GM10248 (cell line): ENCODE measurements around the gene SNX9.
"Not testable (repeated sequence)": the region's sequence is repeated elsewhere in the genome, so short reads cannot be mapped to it uniquely, and the experiment has no call there.

ENCODE experiments used
- CTCF ChIA-PET: fragments of 300-600 bp; sonication (Branson Sonifier 250); formaldehyde crosslinking; extraction: SDS; loops from one replicate; lab custom pipeline; 2021; ENCODE audit warnings: antibody characterized with exemption; lab: Yijun Ruan, JAX
- POLR2A ChIA-PET: fragments of 350-650 bp; sonication (Branson Sonifier 250); formaldehyde crosslinking; extraction: SDS; loops from one replicate; lab custom pipeline; 2020; ENCODE audit warnings: antibody characterized with exemption; lab: Yijun Ruan, JAX
- DNase-seq: peaks from one replicate; pipeline ENCODE4 v3.0.0; 2012; ENCODE audit errors: extremely low spot score
- TF ChIP-seq, protein P1 (sequence below): IDR thresholded peaks from 2 replicates; pipeline ENCODE4 v1.5.1; 2012; ENCODE audit warnings: mild to moderate bottlenecking, low read depth; ENCODE audit errors: extremely low read depth, missing control alignments, control extremely low read depth

The SNX9 gene

GRCh38 chr6:157937916-157938315, 114.9 kb downstream of the SNX9 start:
- no peak for DNase-seq
- ChIA-PET POLR2A (no interaction called here), CTCF (interaction anchor here (0.9 to 2.6 kb wide), 3 partner anchors 9 to 181 kb away, joined by 3 to 13 read pairs (median 3); no protein-coding TSS in a partner anchor)

GRCh38 chr6:157940375-157941036, 117.5 kb downstream of the SNX9 start:
- POLR2A ChIA-PET, CTCF ChIA-PET: not testable (repeated sequence)

More at GRCh38 chr6:157937916-157938315, 114.9 kb downstream of the SNX9 start:
- TF ChIP-seq, protein P1, sequence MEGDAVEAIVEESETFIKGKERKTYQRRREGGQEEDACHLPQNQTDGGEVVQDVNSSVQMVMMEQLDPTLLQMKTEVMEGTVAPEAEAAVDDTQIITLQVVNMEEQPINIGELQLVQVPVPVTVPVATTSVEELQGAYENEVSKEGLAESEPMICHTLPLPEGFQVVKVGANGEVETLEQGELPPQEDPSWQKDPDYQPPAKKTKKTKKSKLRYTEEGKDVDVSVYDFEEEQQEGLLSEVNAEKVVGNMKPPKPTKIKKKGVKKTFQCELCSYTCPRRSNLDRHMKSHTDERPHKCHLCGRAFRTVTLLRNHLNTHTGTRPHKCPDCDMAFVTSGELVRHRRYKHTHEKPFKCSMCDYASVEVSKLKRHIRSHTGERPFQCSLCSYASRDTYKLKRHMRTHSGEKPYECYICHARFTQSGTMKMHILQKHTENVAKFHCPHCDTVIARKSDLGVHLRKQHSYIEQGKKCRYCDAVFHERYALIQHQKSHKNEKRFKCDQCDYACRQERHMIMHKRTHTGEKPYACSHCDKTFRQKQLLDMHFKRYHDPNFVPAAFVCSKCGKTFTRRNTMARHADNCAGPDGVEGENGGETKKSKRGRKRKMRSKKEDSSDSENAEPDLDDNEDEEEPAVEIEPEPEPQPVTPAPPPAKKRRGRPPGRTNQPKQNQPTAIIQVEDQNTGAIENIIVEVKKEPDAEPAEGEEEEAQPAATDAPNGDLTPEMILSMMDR: no peak

DNA sequence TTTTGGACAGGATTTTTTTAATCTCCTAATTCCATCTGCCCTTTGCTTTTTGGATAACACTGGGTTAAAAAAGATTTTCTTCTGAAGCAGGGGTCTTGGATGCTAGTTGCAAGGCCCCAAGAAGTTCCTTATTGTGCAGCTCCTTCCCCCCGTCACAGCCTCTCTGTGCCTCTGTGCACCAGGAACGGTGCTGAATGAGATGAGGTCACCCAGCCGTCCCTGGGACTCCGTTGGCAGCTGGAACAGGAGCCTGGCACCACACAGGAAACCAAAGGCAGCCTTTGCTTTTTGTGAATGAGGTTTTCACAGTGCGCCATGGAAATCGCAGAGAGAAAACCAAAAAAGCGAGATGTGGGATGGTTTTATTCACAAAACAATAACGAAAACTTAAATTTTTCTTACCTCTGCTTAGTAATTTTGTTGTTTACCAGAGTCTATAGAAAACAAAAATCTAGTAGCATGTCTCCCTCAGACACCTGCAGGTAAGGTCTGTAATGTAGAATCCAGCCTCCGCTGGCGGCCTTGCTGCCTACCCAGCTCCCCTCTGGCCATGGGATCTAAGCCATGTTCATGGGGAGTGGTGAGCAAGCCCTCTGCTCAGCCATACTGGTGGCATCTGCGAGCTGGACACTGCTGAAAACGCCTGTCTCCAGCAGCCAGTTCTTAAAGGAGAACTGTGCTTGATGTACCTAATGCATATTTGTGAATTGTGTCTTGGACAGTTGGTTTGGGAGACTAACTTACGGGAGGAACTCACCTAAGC, 118.2 kb downstream of the SNX9 start:
- ChIA-PET CTCF (no interaction called here), POLR2A (no interaction called here)
- TF ChIP-seq, protein P1: no peak
- no peak for DNase-seq

More at GRCh38 chr6:157940375-157941036, 117.5 kb downstream of the SNX9 start:
- not testable (repeated sequence) for DNase-seq

GRCh38 chr6:157942351-157942750, 119.3 kb downstream of the SNX9 start:
- POLR2A ChIA-PET: no interaction called here
- CTCF ChIA-PET: no interaction called here
- TF ChIP-seq, protein P1: no peak

GRCh38 chr6:157943249-157943963, 120.4 kb downstream of the SNX9 start:
- TF ChIP-seq, protein P1: no peak
- ChIA-PET CTCF (no interaction called here), POLR2A (no interaction called here)
- DNase-seq: no peak

More at GRCh38 chr6:157942351-157942750, 119.3 kb downstream of the SNX9 start:
- DNase-seq: no peak

GRCh38 chr6:157943964-157944283, 120.9 kb downstream of the SNX9 start:
- TF ChIP-seq, protein P1: no peak
- no peak for DNase-seq
- POLR2A ChIA-PET: no interaction called here
- CTCF ChIA-PET: no interaction called here
